HFF-Myc (cell line): Measurements from ENCODE around the gene GBP7.
"Not testable (repeated sequence)": the region's sequence is repeated elsewhere in the genome, so short reads cannot be mapped to it uniquely, and the experiment has no call there.

Source experiments
- DNase-seq: peaks from one replicate; pipeline ENCODE4 v3.0.0-alpha.2; 2011; ENCODE audit warnings: low read depth; ENCODE audit errors: extremely low read depth
- H3K4me3 ChIP-seq: replicated peaks from 2 replicates; pipeline ENCODE4 v1.5.1; 2011; ENCODE audit warnings: low read depth, mild to moderate bottlenecking, control low read depth, low read length
- TF ChIP-seq, protein P1 (sequence below): IDR thresholded peaks from 2 replicates; pipeline ENCODE4 v1.5.1; 2012; ENCODE audit warnings: mild to moderate bottlenecking, low read depth, low read length, control low read depth; ENCODE audit errors: missing control alignments

Gene GBP7, protein sequence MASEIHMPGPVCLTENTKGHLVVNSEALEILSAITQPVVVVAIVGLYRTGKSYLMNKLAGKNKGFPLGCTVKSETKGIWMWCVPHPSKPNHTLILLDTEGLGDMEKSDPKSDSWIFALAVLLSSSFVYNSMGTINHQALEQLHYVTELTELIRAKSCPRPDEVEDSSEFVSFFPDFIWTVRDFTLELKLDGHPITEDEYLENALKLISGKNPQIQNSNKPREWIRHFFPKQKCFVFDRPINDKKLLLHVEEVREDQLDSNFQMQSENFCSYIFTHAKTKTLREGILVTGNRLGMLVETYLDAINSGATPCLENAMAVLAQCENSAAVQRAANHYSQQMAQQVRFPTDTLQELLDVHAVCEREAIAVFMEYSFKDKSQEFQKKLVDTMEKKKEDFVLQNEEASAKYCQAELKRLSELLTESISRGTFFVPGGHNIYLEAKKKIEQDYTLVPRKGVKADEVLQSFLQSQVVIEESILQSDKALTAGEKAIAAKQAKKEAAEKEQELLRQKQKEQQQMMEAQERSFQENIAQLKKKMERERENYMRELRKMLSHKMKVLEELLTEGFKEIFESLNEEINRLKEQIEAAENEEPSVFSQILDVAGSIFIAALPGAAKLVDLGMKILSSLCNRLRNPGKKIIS

DNA sequence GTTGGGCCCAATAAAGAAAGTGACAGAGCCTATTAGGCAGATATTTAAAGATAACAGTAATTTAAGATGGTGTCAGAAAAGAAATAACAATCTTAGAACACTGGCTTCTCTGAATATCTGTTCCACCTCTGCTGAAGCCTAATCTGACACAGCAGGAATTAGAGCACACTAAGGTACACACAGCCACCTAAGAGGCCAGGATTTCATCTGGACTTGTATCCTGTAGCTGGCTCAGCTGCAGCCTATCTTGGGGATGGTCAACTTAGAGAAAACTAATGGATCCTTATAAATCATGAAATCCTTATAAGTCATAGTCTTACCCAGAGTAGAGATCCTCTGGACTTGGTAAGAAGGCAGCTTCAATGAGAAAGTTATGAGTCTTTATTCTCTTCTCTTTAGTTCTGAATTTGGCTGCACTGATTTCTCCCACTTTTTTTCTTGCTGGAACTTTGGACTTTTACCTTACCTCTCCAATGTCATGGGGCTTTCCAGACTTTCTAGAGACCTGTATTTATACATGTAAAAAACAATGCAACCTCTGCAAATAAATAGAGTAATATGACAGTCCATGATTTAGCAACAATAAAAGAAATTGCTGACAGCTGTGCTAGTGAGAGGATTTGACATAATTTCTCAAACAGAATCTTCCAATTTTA lies at the start of gene GBP7:
Gene GBP7 (minus strand): TSS at position 403 of the 656 bp plus-strand sequence. CDS start 4,068 bp downstream, outside the sequence.
- H3K4me3 ChIP-seq, result no peak within 1 kb of the TSS
- TF ChIP-seq, protein P1, sequence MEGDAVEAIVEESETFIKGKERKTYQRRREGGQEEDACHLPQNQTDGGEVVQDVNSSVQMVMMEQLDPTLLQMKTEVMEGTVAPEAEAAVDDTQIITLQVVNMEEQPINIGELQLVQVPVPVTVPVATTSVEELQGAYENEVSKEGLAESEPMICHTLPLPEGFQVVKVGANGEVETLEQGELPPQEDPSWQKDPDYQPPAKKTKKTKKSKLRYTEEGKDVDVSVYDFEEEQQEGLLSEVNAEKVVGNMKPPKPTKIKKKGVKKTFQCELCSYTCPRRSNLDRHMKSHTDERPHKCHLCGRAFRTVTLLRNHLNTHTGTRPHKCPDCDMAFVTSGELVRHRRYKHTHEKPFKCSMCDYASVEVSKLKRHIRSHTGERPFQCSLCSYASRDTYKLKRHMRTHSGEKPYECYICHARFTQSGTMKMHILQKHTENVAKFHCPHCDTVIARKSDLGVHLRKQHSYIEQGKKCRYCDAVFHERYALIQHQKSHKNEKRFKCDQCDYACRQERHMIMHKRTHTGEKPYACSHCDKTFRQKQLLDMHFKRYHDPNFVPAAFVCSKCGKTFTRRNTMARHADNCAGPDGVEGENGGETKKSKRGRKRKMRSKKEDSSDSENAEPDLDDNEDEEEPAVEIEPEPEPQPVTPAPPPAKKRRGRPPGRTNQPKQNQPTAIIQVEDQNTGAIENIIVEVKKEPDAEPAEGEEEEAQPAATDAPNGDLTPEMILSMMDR, result no peak
- DNase-seq, result no peak

DNA sequence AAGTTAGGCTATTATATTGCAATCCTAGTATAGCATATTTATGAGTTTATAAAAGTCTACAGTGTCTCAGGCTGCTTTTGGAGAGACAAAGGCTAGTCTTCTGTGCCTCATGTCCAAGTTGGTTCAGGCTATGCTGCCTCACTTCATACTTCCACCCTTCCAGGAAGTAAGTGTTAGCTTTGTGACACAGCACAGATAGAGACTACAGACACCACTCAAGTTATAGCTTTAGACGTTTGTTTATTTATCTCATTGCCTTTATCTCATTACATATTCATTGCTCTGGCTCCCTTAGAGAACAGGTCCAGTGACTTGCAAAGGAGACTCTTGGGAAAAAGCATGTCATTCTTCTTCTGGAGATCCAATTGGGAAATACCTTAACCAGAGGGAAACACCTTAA lies 45.5 kb upstream of the GBP7 start:
- no peak for DNase-seq
- no peak overlapping the region for H3K4me3 ChIP-seq
- TF ChIP-seq, protein P1, result no peak

DNA sequence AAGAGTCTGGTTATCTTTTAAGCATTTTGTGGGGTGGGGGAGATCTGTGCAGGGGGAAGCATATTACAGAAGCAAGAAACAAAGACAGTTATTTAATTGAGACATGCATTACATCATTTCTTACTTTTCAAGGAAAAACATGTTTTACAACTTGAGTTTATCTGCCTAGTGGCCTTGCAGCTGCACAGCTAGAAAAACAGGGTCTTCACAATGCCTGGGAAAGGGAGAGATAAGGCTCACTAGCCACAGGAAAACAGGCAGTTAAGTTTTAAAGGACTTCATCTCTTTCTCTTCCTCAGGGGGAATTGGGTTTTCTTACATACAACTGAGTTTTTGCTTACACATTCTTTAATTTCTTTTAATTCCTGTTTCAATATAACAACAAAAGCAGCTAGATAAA lies 44.0 kb upstream of the GBP7 start:
- not testable (repeated sequence) for DNase-seq

DNA sequence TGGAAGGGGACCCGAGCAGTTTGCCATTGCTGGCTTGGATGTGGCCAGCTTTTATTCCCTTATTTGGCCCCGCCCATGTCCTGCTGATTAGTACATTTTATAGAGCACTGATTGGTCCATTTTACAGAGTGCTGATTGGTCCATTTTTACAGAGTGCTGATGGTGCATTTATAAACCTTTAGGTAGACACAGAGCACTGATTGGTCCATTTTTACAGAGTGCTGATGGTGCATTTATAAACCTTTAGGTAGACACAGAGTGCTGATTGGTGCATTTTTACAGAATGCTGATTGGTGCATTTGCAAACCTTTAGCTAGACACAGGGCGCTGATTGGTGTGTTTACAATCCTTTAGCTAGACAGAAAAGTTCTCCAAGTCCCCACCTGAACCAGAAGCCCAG lies 43.1 kb upstream of the GBP7 start:
- not testable (repeated sequence) for H3K4me3 ChIP-seq, DNase-seq

More for the DNA sequence above, 44.0 kb upstream of the GBP7 start:
- H3K4me3 ChIP-seq, result not testable (repeated sequence)

DNA sequence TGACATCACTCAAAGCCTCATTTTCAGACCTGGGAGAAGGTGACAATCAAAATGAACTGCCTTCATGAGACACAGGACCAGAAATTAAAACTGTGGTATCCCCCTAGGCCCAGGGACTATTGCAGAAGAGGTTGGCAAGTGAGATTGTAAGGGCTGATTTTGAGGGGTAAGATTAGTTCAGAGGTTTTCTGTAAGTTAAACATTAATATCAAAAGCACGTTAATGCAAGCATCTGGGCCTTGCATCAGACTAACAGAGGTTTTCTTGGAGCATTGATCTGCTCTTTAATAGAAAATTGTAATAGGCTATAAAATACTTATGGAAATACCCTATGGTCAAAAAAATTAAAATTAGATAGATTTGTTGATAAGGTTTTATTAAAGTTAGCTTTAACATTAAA lies 37.5 kb upstream of the GBP7 start:
- TF ChIP-seq, protein P1, result no peak
- no peak overlapping the region for H3K4me3 ChIP-seq
- no peak for DNase-seq

DNA sequence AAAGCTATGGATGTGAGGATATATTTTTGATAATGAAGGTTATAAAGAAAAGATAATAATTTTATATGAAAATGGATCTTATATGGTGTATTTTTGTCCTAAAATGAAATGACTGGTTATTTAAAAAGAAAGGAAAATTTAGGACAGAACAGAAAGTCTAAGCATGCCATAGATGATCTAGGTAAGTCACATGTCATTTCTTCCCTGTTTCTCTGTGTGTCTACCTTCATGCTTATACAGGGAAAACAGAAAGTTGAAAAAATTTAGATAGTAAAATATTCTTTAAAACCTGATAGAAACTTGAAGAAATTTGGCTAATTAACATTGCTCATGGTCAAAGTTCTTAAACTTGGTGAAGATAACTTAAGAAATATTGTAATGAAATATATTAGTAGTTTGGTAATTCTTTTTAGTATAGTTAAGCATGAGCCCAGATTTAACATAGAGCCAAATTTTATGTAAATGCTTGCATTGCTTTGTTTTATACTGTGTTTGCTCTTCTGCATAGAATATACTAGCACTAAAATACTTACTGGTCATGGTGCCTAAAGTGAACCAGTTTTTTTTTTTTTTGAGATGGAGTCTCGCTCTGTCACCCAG lies 35.3 kb upstream of the GBP7 start:
- TF ChIP-seq, protein P1, result no peak
- DNase-seq, result no peak
- H3K4me3 ChIP-seq, result no peak overlapping the region

DNA sequence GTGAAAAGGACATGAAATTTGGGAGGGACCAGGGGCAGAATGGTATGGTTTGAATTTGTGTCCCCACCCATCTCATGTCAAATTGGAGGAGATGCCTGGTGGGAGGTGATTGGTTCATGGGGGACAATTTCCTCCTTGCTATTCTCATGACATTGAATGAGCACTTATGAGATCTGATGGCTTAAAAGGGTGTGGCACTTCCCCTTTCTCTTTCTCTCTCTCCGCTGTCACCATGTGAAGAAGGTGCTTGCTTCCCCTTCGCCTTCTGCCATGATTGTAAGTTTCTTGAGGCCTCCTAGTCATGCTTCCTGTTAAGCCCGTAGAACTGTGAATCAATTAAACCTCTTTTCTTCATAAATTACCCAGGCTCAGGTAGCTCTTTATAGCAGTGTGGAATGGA lies 30.6 kb upstream of the GBP7 start:
- no peak for DNase-seq
- TF ChIP-seq, protein P1, result no peak
- no peak overlapping the region for H3K4me3 ChIP-seq
